HepG2 (cell line): ENCODE measurements around the gene TMEM106B. TPM values are rescaled to one million over a fixed set of nuclear protein-coding genes. Genes with fewer than 3 reads are reported as not detected.

Experiments used
- ATAC-seq: fragments of 200-7000 bp; cut with Tn5 transposase; 3 replicates; pipeline ENCODE4 v1.9.1; 2020; ENCODE audit warnings: mild to moderate bottlenecking, moderate library complexity
- BruUV-seq: library from RNA; stranded (reverse); fragments of 400-500 nt; replicated peaks from 2 replicates; lab custom pipeline; 2021; lab: Mats Ljungman, UMichigan
- CTCF ChIA-PET: fragments of 300-600 bp; formaldehyde crosslinking; extraction: SDS; loops from one replicate; lab custom pipeline; 2021; ENCODE audit warnings: low total read pairs, inconsistent platforms, low intra/inter-chr PET ratio; lab: Yijun Ruan, JAX
- POLR2A ChIA-PET: fragments of 350-600 bp; sonication (Branson Sonifier 250); formaldehyde crosslinking; loops from one replicate; lab custom pipeline; 2020; ENCODE audit warnings: antibody characterized with exemption, inconsistent platforms; lab: Yijun Ruan, JAX
- DNase-seq: peaks from one replicate; pipeline ENCODE4 v3.0.0-alpha.2; 2015; ENCODE audit warnings: low spot score
- FAIRE-seq: peaks from 3 replicates; lab custom pipeline; 2011; peaks lifted over from hg19 to GRCh38; lab: Jason Lieb, UNC
- H2AFZ ChIP-seq: one replicate; pipeline ENCODE4 v1.6.1; 2011; ENCODE audit warnings: low read length, inconsistent platforms
- H3K27ac ChIP-seq: fragments of 300-600 bp; 3 replicates; pipeline ENCODE4 v1.8.0; 2011; ENCODE audit warnings: mixed run types, mild to moderate bottlenecking, mixed read lengths, low read length, inconsistent platforms; ENCODE audit not compliant: insufficient read depth; ENCODE audit errors: extremely low read length
- H3K27me3 ChIP-seq, 2 experiments: fragments of 200-600 bp in 1 of 2; 2 replicates in 1 of 2; 3 replicates in 1 of 2; pipeline versions ENCODE4 v1.6.0 to v1.8.0; 2011; ENCODE audit warnings: low read length in 2 of 2, mild to moderate bottlenecking in 2 of 2, moderate library complexity in 2 of 2, inconsistent platforms in 1 of 2; ENCODE audit not compliant: insufficient read depth in 2 of 2, control insufficient read depth in 1 of 2
- H3K36me3 ChIP-seq, 2 experiments: fragments of 200-600 bp in 1 of 2; replicated peaks in 1 of 2; 2 replicates in 1 of 2; 3 replicates in 1 of 2; pipeline versions ENCODE4 v1.5.1 to v1.8.0; 2011; ENCODE audit warnings: low read length in 2 of 2, inconsistent platforms in 1 of 2; ENCODE audit not compliant: insufficient read depth in 2 of 2, control insufficient read depth in 1 of 2
- H3K4me1 ChIP-seq: 2 replicates; pipeline ENCODE4 v1.5.1; 2012; ENCODE audit warnings: low read length, inconsistent platforms; ENCODE audit not compliant: insufficient read depth
- H3K4me2 ChIP-seq: 2 replicates; pipeline ENCODE4 v1.6.0; 2011; ENCODE audit warnings: low read depth, low read length, inconsistent platforms
- H3K4me3 ChIP-seq, 3 experiments: fragments of 200-600 bp in 1 of 3; sonication (generic), shearing (Covaris generic) in 1 of 3; replicated peaks in 1 of 3; 2 replicates each; pipeline ENCODE4 v1.5.1; 2011 to 2016; ENCODE audit warnings: low read length in 3 of 3, inconsistent platforms in 2 of 3, low read depth in 2 of 3, mild to moderate bottlenecking in 2 of 3, control low read depth in 1 of 3, mixed read lengths in 1 of 3; ENCODE audit not compliant: insufficient read depth in 1 of 3
- H3K79me2 ChIP-seq: one replicate; pipeline ENCODE4 v1.6.1; 2011; ENCODE audit warnings: low read length, inconsistent platforms; ENCODE audit not compliant: insufficient read depth
- H3K9ac ChIP-seq: 2 replicates; pipeline ENCODE4 v1.6.0; 2011; ENCODE audit warnings: mild to moderate bottlenecking, low read depth, low read length, inconsistent platforms; ENCODE audit not compliant: insufficient read depth
- H3K9me3 ChIP-seq: 2 replicates; pipeline ENCODE4 v1.5.1; 2012; ENCODE audit warnings: mild to moderate bottlenecking, low read length
- H4K20me1 ChIP-seq: 2 replicates; pipeline ENCODE4 v1.6.0; 2011; ENCODE audit warnings: inconsistent platforms, mild to moderate bottlenecking, low read length, moderate library complexity; ENCODE audit not compliant: insufficient read depth
- KLF13 ChIP-seq: sonication (generic); formaldehyde crosslinking; IDR thresholded peaks from 2 replicates; pipeline ENCODE4 v1.4.0; 2020; ENCODE audit warnings: mild to moderate bottlenecking, missing genetic modification reagents
- MAX ChIP-seq: IDR thresholded peaks from 2 replicates; pipeline ENCODE4 v1.6.1; 2012; ENCODE audit warnings: inconsistent platforms
- MTA1 ChIP-seq: sonication (generic); formaldehyde crosslinking; IDR thresholded peaks from 2 replicates; pipeline ENCODE4 v1.4.0; 2020; ENCODE audit warnings: missing genetic modification reagents, mild to moderate bottlenecking, borderline replicate concordance
- MZF1 ChIP-seq: sonication (generic); formaldehyde crosslinking; IDR thresholded peaks from 2 replicates; pipeline ENCODE4 v1.8.1; 2023; ENCODE audit warnings: mild to moderate bottlenecking, missing genetic modification reagents, borderline replicate concordance
- PBX2 ChIP-seq: IDR thresholded peaks from 2 replicates; pipeline ENCODE4 v1.6.1; 2016; ENCODE audit warnings: control low read depth
- PITX1 ChIP-seq: sonication (generic); formaldehyde crosslinking; IDR thresholded peaks from 2 replicates; pipeline ENCODE4 v1.5.1; 2020; ENCODE audit warnings: mild to moderate bottlenecking, missing genetic modification reagents
- PLSCR1 ChIP-seq: sonication (generic); formaldehyde crosslinking; IDR thresholded peaks from 2 replicates; pipeline ENCODE4 v1.5.0; 2020; ENCODE audit warnings: missing genetic modification reagents, mild to moderate bottlenecking, borderline replicate concordance
- SOX6 ChIP-seq, 2 experiments: fragments of 450-650 bp in 1 of 2; sonication (generic) in 1 of 2; formaldehyde crosslinking in 1 of 2; IDR thresholded peaks; 2 replicates each; pipeline versions ENCODE4 v1.4.0 to v1.6.1; 2017 to 2020; ENCODE audit warnings: antibody characterized with exemption in 1 of 2, mild to moderate bottlenecking in 1 of 2, missing genetic modification reagents in 1 of 2
- ZBTB46 ChIP-seq: sonication (generic); formaldehyde crosslinking; IDR thresholded peaks from 2 replicates; pipeline ENCODE4 v1.4.0; 2020; ENCODE audit warnings: mild to moderate bottlenecking, missing genetic modification reagents, borderline replicate concordance
- ZIK1 ChIP-seq: sonication (generic); formaldehyde crosslinking; IDR thresholded peaks from 2 replicates; pipeline ENCODE4 v1.5.0; 2020; ENCODE audit warnings: mild to moderate bottlenecking, low read depth, missing genetic modification reagents, borderline replicate concordance
- ZKSCAN5 ChIP-seq: sonication (generic); formaldehyde crosslinking; IDR thresholded peaks from 2 replicates; pipeline ENCODE4 v1.5.1; 2020; ENCODE audit warnings: mild to moderate bottlenecking, missing genetic modification reagents
- ZNF460 ChIP-seq: sonication (generic); formaldehyde crosslinking; IDR thresholded peaks from 2 replicates; pipeline ENCODE4 v1.5.1; 2020; ENCODE audit warnings: missing genetic modification reagents, mild to moderate bottlenecking, borderline replicate concordance
- ZNF557 ChIP-seq: sonication (generic); formaldehyde crosslinking; IDR thresholded peaks from 2 replicates; pipeline ENCODE4 v1.4.0; 2020; ENCODE audit warnings: missing genetic modification reagents
- ZNF619 ChIP-seq: sonication (generic); formaldehyde crosslinking; IDR thresholded peaks from 2 replicates; pipeline ENCODE4 v1.4.0; 2020; ENCODE audit warnings: mild to moderate bottlenecking, missing genetic modification reagents
- ZNF724P ChIP-seq: sonication (generic); formaldehyde crosslinking; IDR thresholded peaks from 2 replicates; pipeline ENCODE4 v1.8.0; 2022; ENCODE audit warnings: missing genetic modification reagents, borderline replicate concordance
- WGBS: methylation state at CpG from one replicate; pipeline ENCODE4 v1.1.6; 2017; ENCODE audit warnings: low lambda C conversion rate; 5-methylcytosine and 5-hydroxymethylcytosine counted together
- in situ Hi-C: cut with HindIII; loops from 2 replicates; pipeline ENCODE4 v1.10.0; 2017; ENCODE audit warnings: low pct_unique_long_range_greater_than_20kb; ENCODE audit not compliant: extremely low pct_ligation_motif_present
- intact Hi-C: fragments of 100-400 bp; cut with micrococcal nuclease; formaldehyde crosslinking; loops from one replicate; pipeline ENCODE4 v1.10.0; 2022; ENCODE audit not compliant: unreplicated experiment
- polyA plus RNA-seq, 8 experiments: library from polyadenylated mRNA; depleted of rRNA in 3 of 8; stranded (reverse) in 7 of 8; unstranded in 1 of 8; fragments of >200 nt; fragmentation: Illumina TruSeq in 4 of 8; extraction: Trizol in 4 of 8; gene quantifications; 2 replicates each; pipeline versions ENCODE4 v1.2.1 to v1.2.3, GENCODE V29; 2011 to 2016; ENCODE audit warnings: low read depth in 4 of 8, missing spikeins in 1 of 8, mixed read lengths in 1 of 8; ENCODE audit not compliant: insufficient read depth in 1 of 8
- total RNA-seq, 5 experiments: library from RNA; depleted of rRNA; stranded (reverse); fragments of >200 nt; fragmentation: Illumina TruSeq; extraction: Trizol; gene quantifications; 2 replicates each; pipeline ENCODE4 v1.2.3, GENCODE V29; 2016; ENCODE audit warnings: low read depth in 1 of 5

The TMEM106B gene
- total and polyA plus RNA-seq, 2 of the 13 experiments (the other 11 are each of a cell fraction or from before 2014, with no cell fraction given) = 16.8 to 25.1 TPM

GRCh38 chr7:12231097-12231496 lies 20.0 kb downstream of the TMEM106B start:
- no peak overlapping the region for H3K9ac ChIP-seq
- 93% methylated on average over 2 of the region's 2 CpGs for WGBS

More at GRCh38 chr7:12231097-12231496, 20.0 kb downstream of the TMEM106B start:
- no peak for DNase-seq
- CTCF ChIA-PET = no interaction called here
- H4K20me1 ChIP-seq = no peaks in the 10 kb centered on the region
- no peak for ATAC-seq
- no peaks in the 10 kb centered on the region for H3K27me3 ChIP-seq
- no peak overlapping the region for H2AFZ ChIP-seq
- POLR2A ChIA-PET = no interaction called here
- H3K79me2 ChIP-seq = no peaks in the 10 kb centered on the region
- H3K4me3 ChIP-seq = no peak overlapping the region
- FAIRE-seq = no peak
- no peaks in the 10 kb centered on the region for H3K4me1 ChIP-seq
- H3K27ac ChIP-seq = no peak overlapping the region
- H3K36me3 ChIP-seq = peaks cover 0 to 5% of the 10 kb centered on the region in 2 experiments; a peak in 2 of 5 replicates
- no TSS peak for BruUV-seq
- TF ChIP-seq ZNF460 (CRISPR knock-in tag) = no peak
- no peak for TF ChIP-seq ZIK1 (CRISPR knock-in tag)
- no peak for TF ChIP-seq PBX2
- TF ChIP-seq PITX1 (CRISPR knock-in tag) = no peak
- TF ChIP-seq ZNF557 = no peak
- no peak for TF ChIP-seq MAX
- no peak for TF ChIP-seq ZNF724P (CRISPR knock-in tag)
- no peak for TF ChIP-seq SOX6 (IDR thresholded peaks at IDR 0.05)
- TF ChIP-seq SOX6 (CRISPR knock-in tag; IDR thresholded peaks at IDR 0.05) = no peak
- TF ChIP-seq MTA1 (CRISPR knock-in tag) = no peak
- TF ChIP-seq PLSCR1 (CRISPR knock-in tag) = no peak
- no peak for TF ChIP-seq ZNF619
- TF ChIP-seq ZKSCAN5 (CRISPR knock-in tag) = no peak
- no peak for TF ChIP-seq KLF13
- no peak for TF ChIP-seq MZF1 (CRISPR knock-in tag)
- TF ChIP-seq ZBTB46 = no peak
- no peaks in the 10 kb centered on the region for H3K9me3 ChIP-seq
- in situ Hi-C loops = no loop called here
- intact Hi-C loops = no loop called here
- H3K4me2 ChIP-seq = no peak overlapping the region
